GM18951 (cell line): ENCODE measurements around the gene SHISA9.

ENCODE experiments used
- POLR2A ChIP-seq: IDR thresholded peaks from 4 replicates; pipeline ENCODE4 v1.6.1; 2011; ENCODE audit warnings: mild to moderate bottlenecking; ENCODE audit not compliant: insufficient read length, insufficient read depth; ENCODE audit errors: extremely low read depth
- in situ Hi-C: fragments of 300-500 bp; cut with MboI; formaldehyde crosslinking; loops from one replicate; pipeline ENCODE4 v1.12.0; 2022; ENCODE audit warnings: low sequenced_read_pairs, mixed read lengths, inconsistent platforms; ENCODE audit not compliant: unreplicated experiment

The SHISA9 gene

GRCh38 chr16:12881182-12881581, 20.2 kb upstream of the SHISA9 start:
- in situ Hi-C loops: no loop called here
- TF ChIP-seq POLR2A: no peak

DNA sequence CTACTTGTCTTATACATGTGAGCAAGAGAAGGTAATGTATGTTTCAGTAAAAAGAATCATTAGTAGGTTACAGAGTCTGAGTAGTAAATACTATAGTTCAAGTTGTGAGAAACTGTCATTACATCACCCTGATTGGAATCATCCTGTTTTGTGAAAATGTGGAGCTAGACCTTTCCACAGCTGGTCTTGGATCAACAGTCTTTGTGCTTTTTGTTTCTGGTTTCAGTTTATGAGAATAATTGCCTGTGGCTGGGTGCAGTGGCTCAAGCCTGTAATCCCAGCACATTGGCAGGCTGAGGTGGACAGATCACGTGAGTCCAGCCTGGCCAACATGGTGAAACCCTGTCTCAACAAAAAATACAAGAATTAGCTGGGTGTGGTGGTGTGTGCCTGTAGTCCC, 19.7 kb upstream of the SHISA9 start:
- TF ChIP-seq POLR2A: no peak
- in situ Hi-C loops: no loop called here

DNA sequence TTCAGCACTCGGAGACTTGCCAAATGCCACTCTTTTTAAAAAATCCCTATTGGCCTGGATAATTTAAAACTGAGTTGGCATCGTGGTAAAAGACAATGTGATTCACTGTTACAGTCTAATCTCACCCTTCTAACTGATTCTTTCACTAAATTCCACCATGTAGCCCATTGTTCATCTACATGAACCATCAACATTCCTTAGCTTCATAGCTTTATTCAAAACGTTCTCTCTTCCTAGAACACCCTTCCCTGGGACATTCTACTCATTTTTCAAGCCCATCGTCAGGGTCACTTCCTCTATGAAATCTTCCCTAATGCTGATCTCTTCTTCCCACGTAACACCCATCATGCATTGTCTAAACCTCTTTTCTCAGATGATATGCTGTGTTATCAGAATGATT, 15.7 kb upstream of the SHISA9 start:
- in situ Hi-C loops: no loop called here
- no peak for TF ChIP-seq POLR2A

DNA sequence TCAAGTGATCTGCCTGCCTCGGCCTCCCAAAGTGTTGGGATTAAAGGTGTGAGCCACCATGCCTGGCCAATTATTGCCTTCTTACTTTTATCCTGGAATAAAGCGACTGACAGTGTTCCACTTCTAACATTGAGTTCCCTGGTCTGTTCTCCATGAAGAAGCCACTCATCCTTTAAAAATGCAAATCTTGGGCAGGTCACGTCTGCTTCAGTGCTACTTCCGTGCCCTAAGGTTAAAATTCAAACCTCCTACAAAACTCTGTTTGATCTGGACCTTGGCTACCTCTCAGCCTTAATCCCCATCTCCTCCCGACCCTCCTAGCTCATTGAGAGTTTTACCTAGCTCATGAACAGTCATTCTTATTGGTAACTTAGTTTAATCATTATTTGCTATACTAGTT, 9.6 kb upstream of the SHISA9 start:
- in situ Hi-C loops: loop anchor here (10.0 kb wide), 1 partner anchor 563 kb away; no protein-coding TSS in a partner anchor
- TF ChIP-seq POLR2A: no peak

- in situ Hi-C loops: loop anchor here (10.0 kb wide), 1 partner anchor 562 kb away; no protein-coding TSS in a partner anchor
- no peak for TF ChIP-seq POLR2A
These were observed 8.2 kb upstream of the SHISA9 start for GRCh38 chr16:12893050-12893750.

- in situ Hi-C loops: loop anchor here (10.0 kb wide), 1 partner anchor 558 kb away; no protein-coding TSS in a partner anchor
- no peak for TF ChIP-seq POLR2A
These were observed 4.8 kb upstream of the SHISA9 start for GRCh38 chr16:12896562-12896961.

DNA sequence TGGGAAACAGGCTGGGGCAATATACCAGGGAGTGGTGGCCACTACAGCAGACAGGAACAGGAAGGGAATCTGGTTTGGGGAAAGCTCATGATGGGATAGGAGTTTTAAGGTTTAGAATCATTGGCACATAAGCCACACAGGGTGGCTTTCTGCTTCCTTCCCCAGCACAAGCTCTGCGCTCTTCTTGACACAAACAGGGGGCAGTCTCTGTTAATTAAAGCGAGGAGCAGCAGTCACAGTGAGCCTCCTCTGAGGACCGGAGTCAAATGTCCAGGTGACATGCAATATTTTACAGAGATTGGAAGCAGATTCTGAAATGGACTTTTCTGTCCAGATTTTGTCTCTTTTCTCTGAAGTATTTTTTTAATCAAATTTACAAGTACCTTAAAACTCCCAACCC, 2.8 kb upstream of the SHISA9 start:
- no peak for TF ChIP-seq POLR2A
- in situ Hi-C loops: loop anchor here (10.0 kb wide), 1 partner anchor 556 kb away; no protein-coding TSS in a partner anchor

DNA sequence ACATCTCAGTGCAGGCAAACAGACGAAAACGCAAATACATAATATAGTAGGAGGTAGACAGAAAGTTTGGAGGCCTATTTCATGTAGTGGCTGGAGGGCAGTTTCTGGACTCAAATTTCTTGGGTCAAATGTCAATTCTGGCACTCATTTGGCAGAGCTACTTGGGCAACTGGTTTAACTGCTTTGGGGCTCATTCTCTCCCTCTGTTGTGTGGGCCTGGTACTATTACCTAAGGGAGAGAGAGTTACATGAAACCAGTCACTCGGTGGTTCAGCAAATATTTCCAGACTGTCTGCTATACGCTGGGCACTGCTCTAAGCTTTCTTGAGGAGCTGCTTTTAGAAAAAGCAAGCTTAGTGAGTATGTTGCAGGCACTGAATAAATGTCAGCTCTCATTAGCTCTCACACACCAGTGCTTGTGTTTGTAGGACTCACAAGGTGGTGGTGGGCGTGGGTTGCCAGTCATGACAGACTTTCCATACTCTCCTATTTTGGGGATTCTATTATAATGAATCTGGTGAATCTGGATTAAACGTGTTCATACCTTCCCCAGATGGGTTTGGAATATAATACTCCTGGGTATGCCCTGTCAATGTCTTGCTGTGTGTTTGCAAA, 1.8 kb upstream of the SHISA9 start:
- TF ChIP-seq POLR2A: no peak
- in situ Hi-C loops: loop anchor here (10.0 kb wide), 1 partner anchor 555 kb away; no protein-coding TSS in a partner anchor

GRCh38 chr16:12900156-12900555, 1.2 kb upstream of the SHISA9 start:
- no peak for TF ChIP-seq POLR2A
- in situ Hi-C loops: no loop called here

DNA sequence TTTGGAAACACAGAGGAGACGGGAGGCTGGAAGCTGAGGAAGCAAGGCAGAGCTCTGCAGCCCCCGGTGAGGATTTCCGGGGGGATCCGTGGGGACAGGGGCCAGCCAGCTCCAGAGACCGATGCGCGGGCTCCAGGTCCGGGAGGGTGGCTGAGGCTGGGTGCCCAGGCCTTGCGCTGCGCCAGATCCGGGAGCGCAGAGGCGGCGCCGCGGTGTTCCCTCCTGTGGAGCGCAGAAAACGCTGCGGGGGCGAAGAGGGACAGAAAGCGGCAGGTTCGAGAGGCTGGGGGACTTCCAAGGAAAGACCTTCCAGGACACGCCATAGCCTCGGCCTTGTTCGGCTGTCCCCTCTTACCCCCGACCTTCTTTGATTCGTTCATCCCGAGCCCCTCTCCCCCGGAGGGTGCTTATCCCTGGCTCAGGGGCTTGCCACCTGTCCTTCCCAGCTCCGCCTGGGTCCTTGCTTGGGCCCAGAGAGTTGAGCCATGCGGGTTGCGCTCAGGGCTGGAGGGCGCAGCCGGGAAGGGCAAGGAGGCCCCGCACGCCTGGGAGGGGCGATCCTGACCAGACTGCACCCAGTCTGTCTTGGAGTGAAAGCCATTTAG, 697 bp upstream of the SHISA9 start:
- in situ Hi-C loops: no loop called here
- no peak for TF ChIP-seq POLR2A

DNA sequence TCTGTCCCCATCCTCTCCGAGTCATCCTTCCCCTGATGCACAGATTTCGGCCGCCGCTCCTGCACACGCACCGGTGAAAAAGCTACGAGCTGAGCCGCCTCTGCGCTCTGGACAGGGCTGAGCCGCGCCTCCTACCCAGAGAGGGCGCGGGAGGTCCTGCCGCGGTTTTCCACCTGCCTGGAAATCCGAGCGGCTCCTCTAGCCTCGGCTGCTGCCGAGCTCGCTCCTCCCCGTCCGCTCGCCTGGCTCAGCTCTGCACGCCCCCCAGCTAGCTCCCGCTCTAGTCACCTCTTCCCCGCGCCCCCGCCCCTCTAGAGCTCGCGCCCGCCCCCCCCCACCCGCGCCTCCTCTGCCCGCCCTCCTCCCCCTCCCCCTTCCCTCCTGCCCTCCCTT, 198 bp upstream of the SHISA9 start:
- TF ChIP-seq POLR2A: no peak
- in situ Hi-C loops: no loop called here

- in situ Hi-C loops: no loop called here
- TF ChIP-seq POLR2A: no peak
These were observed 1.3 kb downstream of the SHISA9 start for GRCh38 chr16:12902511-12903372.
